ENCODE measurements around the gene PRCC. TPM values are rescaled to one million over a fixed set of nuclear protein-coding genes. Genes with fewer than 3 reads are reported as not detected.
A peak's percentile ranks its signal among the peaks of the same experiment; 100 is the strongest.

The PRCC gene
- polyA plus RNA-seq (ENCODE audit: insufficient read depth in 1 of 5, insufficient read length in 5 of 5, low replicate concordance in 1 of 5) = 100 to 1,000 TPM in 3 of 5 donors, 10 to 100 TPM in 2; 95.0 to 105 (median 100) TPM
- long read RNA-seq, donor 1, transcript PRCC-201 (7 exons, 2,105 nt) = major isoform, 27 of 50 reads
- long read RNA-seq, donor 1, partial matches to known transcripts = 23 of 50 reads
- long read RNA-seq, donor 1, other reads (novel, unspliced or antisense) = 0 of 50 reads
- long read RNA-seq, donor 2, transcript PRCC-201 (7 exons, 2,105 nt) = major isoform, 17 of 17 reads
- long read RNA-seq, donor 2, partial matches to known transcripts = 0 of 17 reads
- long read RNA-seq, donor 2, other reads (novel, unspliced or antisense) = 0 of 17 reads
- long read RNA-seq, donor 3, transcript PRCC-201 (7 exons, 2,105 nt) = major isoform, 12 of 134 reads
- long read RNA-seq, donor 3, partial matches to known transcripts = 96 of 134 reads
- long read RNA-seq, donor 3, other reads (novel, unspliced or antisense) = 26 of 134 reads
- long read RNA-seq, donor 4, transcript PRCC-201 (7 exons, 2,105 nt) = major isoform, 10 of 99 reads
- long read RNA-seq, donor 4, partial matches to known transcripts = 84 of 99 reads
- long read RNA-seq, donor 4, other reads (novel, unspliced or antisense) = 5 of 99 reads
- long read RNA-seq, donor 5, transcript PRCC-201 (7 exons, 2,105 nt) = major isoform, 19 of 31 reads
- long read RNA-seq, donor 5, partial matches to known transcripts = 11 of 31 reads
- long read RNA-seq, donor 5, other reads (novel, unspliced or antisense) = 0 of 31 reads
- long read RNA-seq, donor 6, transcript PRCC-201 (7 exons, 2,105 nt) = major isoform, 26 of 44 reads
- long read RNA-seq, donor 6, partial matches to known transcripts = 17 of 44 reads
- long read RNA-seq, donor 6, other reads (novel, unspliced or antisense) = 0 of 44 reads
- long read RNA-seq, donor 7, transcript PRCC-201 (7 exons, 2,105 nt) = major isoform, 24 of 31 reads
- long read RNA-seq, donor 7, partial matches to known transcripts = 6 of 31 reads
- long read RNA-seq, donor 7, other reads (novel, unspliced or antisense) = 0 of 31 reads
- long read RNA-seq, donor 8, transcript PRCC-201 (7 exons, 2,105 nt) = major isoform, 5 of 5 reads
- long read RNA-seq, donor 8, partial matches to known transcripts = 0 of 5 reads
- long read RNA-seq, donor 8, other reads (novel, unspliced or antisense) = 0 of 5 reads

- DNase-seq = peak; percentile 98 to 99
These were observed at the start of gene PRCC for GRCh38 chr1:156767101-156767878. Gene PRCC (plus strand): TSS chr1:156767535. CDS start chr1:156767772, 237 bp downstream.

GRCh38 chr1:156721131-156721530 is 46.2 kb upstream of the PRCC start:
- no peak for DNase-seq

- DNase-seq = no peak
These were observed 45.8 kb upstream of the PRCC start for GRCh38 chr1:156721535-156721934.

GRCh38 chr1:156725683-156726280 is 41.6 kb upstream of the PRCC start:
- DNase-seq = peak; percentile 82 to 88

- no peak for DNase-seq
These were observed 40.6 kb upstream of the PRCC start for GRCh38 chr1:156726549-156727226.

GRCh38 chr1:156727492-156727891 is 39.8 kb upstream of the PRCC start:
- DNase-seq = no peak

- DNase-seq = peak; percentile 76
These were observed 39.3 kb upstream of the PRCC start, which contains the start of gene METTL25B for GRCh38 chr1:156727926-156728598. Gene METTL25B (plus strand): TSS chr1:156728469. CDS start chr1:156729105, 636 bp downstream.

GRCh38 chr1:156728599-156729462 is 38.5 kb upstream of the PRCC start, which contains the start of gene ISG20L2:
Gene ISG20L2 (minus strand): TSS chr1:156728766. CDS start chr1:156727652, 1,114 bp downstream.
- peak; percentile 97 to 98 for DNase-seq

GRCh38 chr1:156733989-156734584 is 33.2 kb upstream of the PRCC start:
- no peak for DNase-seq

- DNase-seq = no peak
These were observed 28.9 kb upstream of the PRCC start for GRCh38 chr1:156738407-156738806.

GRCh38 chr1:156738916-156739315 is 28.4 kb upstream of the PRCC start:
- DNase-seq = no peak

GRCh38 chr1:156740237-156740740 is 27.0 kb upstream of the PRCC start:
- DNase-seq = no peak

- peak; percentile 96 to 97 for DNase-seq
These were observed 26.4 kb upstream of the PRCC start, which contains the start of gene MRPL24 for GRCh38 chr1:156740741-156741480. Gene MRPL24 (minus strand): TSS chr1:156741088. CDS start chr1:156738704, 2,384 bp downstream.

- DNase-seq = no peak
These were observed 25.8 kb upstream of the PRCC start for GRCh38 chr1:156741481-156741983.

GRCh38 chr1:156742017-156742416 is 25.3 kb upstream of the PRCC start:
- DNase-seq = no peak

- DNase-seq = no peak
These were observed 24.5 kb upstream of the PRCC start for GRCh38 chr1:156742801-156743200.

Measured in right lung (tissue), 10 donors.